Measurements from ENCODE around the gene UGT1A6.

The UGT1A6 gene

GRCh38 chr2:233795735-233796171, 103.1 kb downstream of the UGT1A6 start:
- TF ChIP-seq RAD21 (IDR thresholded peaks at IDR 0.05; ENCODE audit: low read depth) (no peak), NFIC (IDR thresholded peaks at IDR 0.05) (no peak), EP300 (IDR thresholded peaks at IDR 0.05; ENCODE audit: borderline replicate concordance) (no peak), YY1 (IDR thresholded peaks at IDR 0.05; ENCODE audit: low read depth) (no peak), CREB1 (IDR thresholded peaks at IDR 0.05; ENCODE audit: low read depth) (no peak), MAX (IDR thresholded peaks at IDR 0.05) (no peak), TCF12 (IDR thresholded peaks at IDR 0.05; ENCODE audit: low read depth) (no peak), EGR1 (IDR thresholded peaks at IDR 0.05) (no peak)

GRCh38 chr2:233796254-233796653, 103.6 kb downstream of the UGT1A6 start:
- no peak for TF ChIP-seq CREB1 (IDR thresholded peaks at IDR 0.05; ENCODE audit: low read depth)
- no peak for TF ChIP-seq ZBTB7A (IDR thresholded peaks at IDR 0.05; ENCODE audit: low read depth)
- TF ChIP-seq TCF12 (IDR thresholded peaks at IDR 0.05; ENCODE audit: low read depth): no peak
- no peak for TF ChIP-seq TAF1 (IDR thresholded peaks at IDR 0.05; ENCODE audit: low read depth)
- TF ChIP-seq MAX (IDR thresholded peaks at IDR 0.05): no peak
- no peak for TF ChIP-seq EP300 (IDR thresholded peaks at IDR 0.05; ENCODE audit: borderline replicate concordance)
- TF ChIP-seq FOXM1 (IDR thresholded peaks at IDR 0.05; ENCODE audit: borderline replicate concordance, low read depth): no peak
- TF ChIP-seq USF1 (IDR thresholded peaks at IDR 0.05): no peak
- no peak for TF ChIP-seq NFIC (IDR thresholded peaks at IDR 0.05)
- TF ChIP-seq YY1 (IDR thresholded peaks at IDR 0.05; ENCODE audit: low read depth): no peak
- no peak for TF ChIP-seq CEBPB (IDR thresholded peaks at IDR 0.05)
- no peak for TF ChIP-seq RAD21 (IDR thresholded peaks at IDR 0.05; ENCODE audit: low read depth)
- no peak for TF ChIP-seq REST (IDR thresholded peaks at IDR 0.05; ENCODE audit: low read depth)
- TF ChIP-seq TEAD4 (IDR thresholded peaks at IDR 0.05): no peak
- TF ChIP-seq EGR1 (IDR thresholded peaks at IDR 0.05): no peak

- no peak for TF ChIP-seq EP300 (IDR thresholded peaks at IDR 0.05; ENCODE audit: borderline replicate concordance)
- TF ChIP-seq ZBTB7A (IDR thresholded peaks at IDR 0.05; ENCODE audit: low read depth): no peak
- no peak for TF ChIP-seq REST (IDR thresholded peaks at IDR 0.05; ENCODE audit: low read depth)
- TF ChIP-seq YY1 (IDR thresholded peaks at IDR 0.05; ENCODE audit: low read depth): no peak
- TF ChIP-seq CEBPB (IDR thresholded peaks at IDR 0.05): no peak
Observed at GRCh38 chr2:233798335-233799086, 105.8 kb downstream of the UGT1A6 start.

GRCh38 chr2:233799087-233799665, 106.5 kb downstream of the UGT1A6 start:
- TF ChIP-seq TAF1 (IDR thresholded peaks at IDR 0.05; ENCODE audit: low read depth) (no peak), MAX (IDR thresholded peaks at IDR 0.05) (no peak), EP300 (IDR thresholded peaks at IDR 0.05; ENCODE audit: borderline replicate concordance) (no peak), EGR1 (IDR thresholded peaks at IDR 0.05) (no peak), RAD21 (IDR thresholded peaks at IDR 0.05; ENCODE audit: low read depth) (no peak), USF1 (IDR thresholded peaks at IDR 0.05) (no peak), YY1 (IDR thresholded peaks at IDR 0.05; ENCODE audit: low read depth) (no peak), NFIC (IDR thresholded peaks at IDR 0.05) (no peak)

- no peak for TF ChIP-seq MAX (IDR thresholded peaks at IDR 0.05)
- no peak for TF ChIP-seq REST (IDR thresholded peaks at IDR 0.05; ENCODE audit: low read depth)
- no peak for TF ChIP-seq TAF1 (IDR thresholded peaks at IDR 0.05; ENCODE audit: low read depth)
- TF ChIP-seq EGR1 (IDR thresholded peaks at IDR 0.05): no peak
- no peak for TF ChIP-seq RAD21 (IDR thresholded peaks at IDR 0.05; ENCODE audit: low read depth)
- TF ChIP-seq YY1 (IDR thresholded peaks at IDR 0.05; ENCODE audit: low read depth): no peak
- no peak for TF ChIP-seq EP300 (IDR thresholded peaks at IDR 0.05; ENCODE audit: borderline replicate concordance)
- TF ChIP-seq CREB1 (IDR thresholded peaks at IDR 0.05; ENCODE audit: low read depth): no peak
- no peak for TF ChIP-seq ZBTB7A (IDR thresholded peaks at IDR 0.05; ENCODE audit: low read depth)
Observed at GRCh38 chr2:233799716-233800115, 107.0 kb downstream of the UGT1A6 start.
